OCI-LY1 (cell line): ENCODE measurements around the gene ZNF562.

Experiments
- EZH2 ChIP-seq: fragments of 200-600 bp; sonication (generic), shearing (Covaris generic); IDR thresholded peaks from 2 replicates; pipeline ENCODE4 v1.8.0; 2017; ENCODE audit warnings: borderline replicate concordance, mixed run types, mild to moderate bottlenecking, antibody characterized with exemption, low read length, moderate library complexity, mixed read lengths
- TF ChIP-seq, protein P1 (sequence below): fragments of 200-600 bp; sonication (generic), shearing (Covaris generic); IDR thresholded peaks from 2 replicates; pipeline ENCODE4 v1.5.1; 2017; ENCODE audit warnings: mild to moderate bottlenecking, antibody characterized with exemption, low read length, moderate library complexity, mixed read lengths

DNA sequence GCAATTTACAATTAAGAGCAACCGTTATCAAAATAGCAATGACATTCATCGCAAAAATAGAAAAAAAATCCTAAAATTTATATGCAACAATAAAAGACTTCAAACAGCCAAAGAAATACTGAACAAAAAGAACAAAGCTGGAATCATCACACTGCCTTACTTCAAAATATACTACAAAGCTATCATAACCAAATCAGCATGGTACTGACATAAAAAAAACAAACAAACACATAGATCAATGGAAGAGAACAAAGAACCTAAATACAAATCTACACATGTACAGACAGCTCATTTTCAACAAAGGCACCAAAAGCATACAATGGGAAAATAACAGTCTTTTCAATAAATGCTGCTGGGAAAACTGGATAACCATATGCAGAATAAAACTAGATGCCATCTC, 6.4 kb downstream of the ZNF562 start:
- TF ChIP-seq, protein P1, sequence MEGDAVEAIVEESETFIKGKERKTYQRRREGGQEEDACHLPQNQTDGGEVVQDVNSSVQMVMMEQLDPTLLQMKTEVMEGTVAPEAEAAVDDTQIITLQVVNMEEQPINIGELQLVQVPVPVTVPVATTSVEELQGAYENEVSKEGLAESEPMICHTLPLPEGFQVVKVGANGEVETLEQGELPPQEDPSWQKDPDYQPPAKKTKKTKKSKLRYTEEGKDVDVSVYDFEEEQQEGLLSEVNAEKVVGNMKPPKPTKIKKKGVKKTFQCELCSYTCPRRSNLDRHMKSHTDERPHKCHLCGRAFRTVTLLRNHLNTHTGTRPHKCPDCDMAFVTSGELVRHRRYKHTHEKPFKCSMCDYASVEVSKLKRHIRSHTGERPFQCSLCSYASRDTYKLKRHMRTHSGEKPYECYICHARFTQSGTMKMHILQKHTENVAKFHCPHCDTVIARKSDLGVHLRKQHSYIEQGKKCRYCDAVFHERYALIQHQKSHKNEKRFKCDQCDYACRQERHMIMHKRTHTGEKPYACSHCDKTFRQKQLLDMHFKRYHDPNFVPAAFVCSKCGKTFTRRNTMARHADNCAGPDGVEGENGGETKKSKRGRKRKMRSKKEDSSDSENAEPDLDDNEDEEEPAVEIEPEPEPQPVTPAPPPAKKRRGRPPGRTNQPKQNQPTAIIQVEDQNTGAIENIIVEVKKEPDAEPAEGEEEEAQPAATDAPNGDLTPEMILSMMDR: no peak
- TF ChIP-seq EZH2: no peak
